Measurements from ENCODE around the gene NAA80.
A peak's percentile ranks its signal among the peaks of the same experiment; 100 is the strongest.
"Not testable (repeated sequence)": the region's sequence is repeated elsewhere in the genome, so short reads cannot be mapped to it uniquely, and the experiment has no call there.

NAA80 gene

DNA sequence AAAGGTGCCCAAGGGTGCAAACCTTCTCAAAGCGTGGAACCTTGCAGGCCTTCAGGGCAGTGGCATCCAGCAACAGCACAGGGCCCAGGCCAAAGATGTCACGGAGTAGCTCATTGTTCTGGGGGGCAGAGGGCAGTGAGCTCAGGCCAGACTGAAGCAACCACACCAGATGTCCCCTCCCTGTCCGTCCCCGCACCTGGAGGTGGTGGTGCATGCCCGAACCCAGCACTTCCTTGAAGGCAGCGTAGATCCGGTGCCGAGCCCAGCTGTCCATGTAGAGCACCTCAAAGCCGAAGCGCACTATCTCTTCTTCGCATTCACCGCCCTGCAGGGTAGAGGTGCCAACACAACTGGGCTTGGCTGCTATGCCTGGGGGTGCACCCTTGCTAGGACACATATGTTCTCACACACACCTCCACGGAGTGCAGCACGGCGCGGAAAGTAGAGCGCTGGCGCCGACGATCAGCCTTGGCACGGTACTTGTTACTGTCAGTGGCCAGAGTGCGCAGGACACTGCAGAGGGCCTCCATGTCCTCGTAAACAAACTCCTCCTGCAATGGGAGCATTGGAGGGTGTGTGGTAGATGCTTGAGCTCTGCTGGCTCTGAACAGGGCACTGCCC lies 10.7 kb downstream of the NAA80 start:
- no peak for DNase-seq

GRCh38 chr3:50287262-50287661 lies 11.9 kb downstream of the NAA80 start:
- DNase-seq, result no peak

- no peak for DNase-seq
Measured at GRCh38 chr3:50286322-50287227, 12.6 kb downstream of the NAA80 start.

DNA sequence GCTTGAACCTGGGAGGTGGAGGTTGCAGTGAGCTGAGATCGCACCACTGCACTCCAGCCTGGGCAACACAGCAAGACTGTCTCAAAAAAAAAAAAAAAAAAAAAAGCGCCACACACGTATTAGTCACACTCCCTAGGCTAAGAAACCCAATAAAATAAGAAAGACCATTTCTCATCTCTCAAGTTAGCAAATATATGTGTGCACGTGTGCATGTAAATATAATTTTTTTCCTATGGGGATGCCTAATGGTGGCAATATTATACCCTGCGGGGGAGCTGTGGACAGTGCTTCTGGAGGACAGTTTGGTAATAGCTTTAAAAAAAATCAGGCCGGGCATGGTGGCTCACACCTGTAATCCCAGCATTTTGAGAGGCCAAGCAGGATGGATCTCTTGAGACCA lies 15.1 kb downstream of the NAA80 start:
- not testable (repeated sequence) for DNase-seq

- DNase-seq, result no peak
Measured at GRCh38 chr3:50279255-50280016, 19.8 kb downstream of the NAA80 start.

GRCh38 chr3:50278880-50279224 lies 20.4 kb downstream of the NAA80 start, which contains the start of gene LSMEM2:
LSMEM2 (plus strand) TSS chr3:50279087; CDS start chr3:50279114, 27 bp downstream.
- DNase-seq, result no peak

GRCh38 chr3:50278123-50278879 lies 20.9 kb downstream of the NAA80 start:
- no peak for DNase-seq

GRCh38 chr3:50276762-50277101 lies 22.5 kb downstream of the NAA80 start:
- no peak for DNase-seq

DNA sequence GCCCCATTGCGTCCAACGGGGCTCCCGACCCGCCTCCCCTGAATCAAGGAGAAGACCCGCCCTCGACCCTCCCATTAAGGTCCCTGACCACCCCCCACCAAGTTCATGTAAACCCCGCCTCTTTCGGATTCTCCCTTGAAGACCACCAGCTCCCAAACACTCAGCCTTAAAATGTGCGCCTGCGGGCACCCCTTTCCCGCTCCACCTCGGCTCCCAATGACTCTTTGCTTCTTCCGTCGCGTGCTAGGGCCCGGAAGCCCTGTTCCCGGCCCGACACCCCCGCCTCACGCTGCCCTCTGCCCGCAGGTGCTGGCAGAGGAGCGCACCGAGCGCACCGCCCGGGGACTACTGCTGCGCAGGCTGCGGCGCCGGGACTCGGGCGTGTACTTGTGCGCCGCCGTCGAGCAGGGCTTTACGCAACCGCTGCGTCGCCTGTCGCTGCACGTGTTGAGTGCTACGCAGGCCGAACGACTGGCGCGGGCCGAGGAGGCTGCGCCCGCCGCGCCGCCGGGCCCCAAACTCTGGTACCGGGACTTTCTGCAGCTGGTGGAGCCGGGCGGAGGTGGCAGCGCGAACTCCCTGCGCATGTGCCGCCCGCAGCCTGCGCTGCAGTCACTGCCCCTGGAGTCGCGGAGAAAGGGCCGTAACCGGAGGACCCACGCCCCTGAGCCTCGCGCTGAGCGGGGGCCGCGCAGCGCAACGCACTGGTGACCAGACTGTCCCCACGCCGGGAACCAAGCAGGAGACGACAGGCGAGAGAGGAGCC lies 23.0 kb downstream of the NAA80 start:
- DNase-seq, result no peak

GRCh38 chr3:50275141-50275995 lies 23.8 kb downstream of the NAA80 start:
- DNase-seq, result no peak

DNA sequence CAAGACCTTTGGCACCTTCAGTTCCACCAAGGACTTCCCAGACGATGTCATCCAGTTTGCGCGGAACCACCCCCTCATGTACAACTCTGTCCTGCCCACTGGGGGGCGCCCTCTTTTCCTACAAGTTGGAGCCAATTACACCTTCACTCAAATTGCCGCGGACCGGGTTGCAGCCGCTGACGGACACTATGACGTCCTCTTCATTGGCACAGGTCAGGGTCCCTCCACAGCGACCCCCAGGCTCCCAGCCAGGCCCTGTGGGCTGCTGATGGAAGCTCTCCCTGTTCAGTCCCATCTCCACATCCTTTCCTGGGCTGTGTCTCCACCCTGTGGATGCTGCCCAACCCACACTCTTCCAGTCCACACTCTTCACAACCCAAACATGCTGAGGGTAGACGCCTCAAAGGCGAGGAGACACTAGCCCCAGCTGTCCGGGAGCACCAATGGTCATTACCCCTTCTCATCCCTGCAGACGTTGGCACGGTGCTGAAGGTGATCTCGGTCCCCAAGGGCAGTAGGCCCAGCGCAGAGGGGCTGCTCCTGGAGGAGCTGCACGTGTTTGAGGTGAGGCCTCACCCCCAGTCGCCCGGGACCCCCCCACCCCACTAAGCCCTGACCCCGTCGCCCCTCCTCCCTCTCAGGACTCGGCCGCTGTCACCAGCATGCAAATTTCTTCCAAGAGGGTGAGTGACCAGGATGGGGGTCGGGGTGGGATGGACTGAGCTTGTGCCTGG lies 24.7 kb downstream of the NAA80 start:
- DNase-seq, result peak; percentile 15 to 73

GRCh38 chr3:50273689-50274065 lies 25.5 kb downstream of the NAA80 start:
- DNase-seq, result no peak

DNA sequence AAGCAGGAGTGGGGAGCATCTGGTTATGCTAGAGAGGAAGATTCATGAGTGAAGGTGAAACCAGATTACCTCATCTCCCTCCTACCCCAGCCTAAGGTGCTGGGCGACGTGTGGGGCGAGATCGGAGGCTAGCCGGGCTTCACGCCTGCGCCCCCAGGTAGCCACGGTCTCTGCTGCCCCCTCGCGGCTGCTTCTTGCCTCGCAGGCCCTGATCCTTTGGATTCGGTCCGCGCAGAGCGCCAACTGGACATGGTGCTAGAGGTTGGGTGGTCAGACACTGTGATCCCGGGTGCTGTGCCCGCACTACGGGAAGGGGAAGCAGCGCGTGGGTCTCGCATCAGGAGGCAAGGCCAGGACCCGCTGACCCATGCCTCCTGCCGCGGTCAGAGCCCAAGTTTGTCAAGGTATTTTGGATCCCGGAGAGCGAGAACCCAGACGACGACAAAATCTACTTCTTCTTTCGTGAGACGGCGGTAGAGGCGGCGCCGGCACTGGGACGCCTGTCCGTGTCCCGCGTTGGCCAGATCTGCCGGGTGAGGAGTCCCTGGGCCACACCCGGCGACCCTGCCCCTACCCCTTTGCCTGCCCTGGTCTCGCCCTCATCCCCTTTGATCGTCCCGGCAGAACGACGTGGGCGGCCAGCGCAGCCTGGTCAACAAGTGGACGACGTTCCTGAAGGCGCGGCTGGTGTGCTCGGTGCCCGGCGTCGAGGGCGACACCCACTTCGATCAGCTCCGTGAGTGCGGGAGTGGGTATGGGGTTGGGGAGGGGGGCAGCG lies 26.1 kb downstream of the NAA80 start:
- DNase-seq, result peak; percentile 85 to 89

GRCh38 chr3:50272538-50272910 lies 26.7 kb downstream of the NAA80 start:
- not testable (repeated sequence) for DNase-seq

DNA sequence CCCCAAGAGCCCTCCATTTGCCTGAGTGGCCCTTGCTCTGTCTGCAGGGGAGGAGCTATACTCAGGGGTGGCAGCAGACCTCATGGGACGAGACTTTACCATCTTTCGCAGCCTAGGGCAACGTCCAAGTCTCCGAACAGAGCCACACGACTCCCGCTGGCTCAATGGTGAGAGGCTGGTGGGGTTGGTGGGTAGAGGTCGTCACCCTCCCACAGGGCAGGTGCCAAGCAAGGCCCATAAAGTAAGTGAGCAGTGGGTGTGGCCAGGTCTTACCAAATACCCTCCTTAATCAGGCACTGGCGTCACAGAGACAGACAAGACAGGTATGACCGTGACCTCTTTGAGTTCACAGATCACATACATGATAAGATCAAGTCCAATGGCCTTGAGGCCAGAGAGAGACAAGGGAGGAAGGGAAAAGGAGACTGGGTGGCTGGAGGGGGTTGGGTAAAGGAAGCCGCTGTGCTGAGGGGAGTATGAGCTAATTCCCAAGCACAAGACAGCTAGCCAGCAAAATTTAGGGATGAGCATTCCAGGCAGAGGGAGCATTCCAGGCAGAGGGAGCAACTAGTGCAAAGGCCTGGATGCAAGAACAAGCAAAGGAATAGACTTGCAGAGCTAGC lies 27.8 kb downstream of the NAA80 start:
- no peak for DNase-seq

- no peak for DNase-seq
Measured at GRCh38 chr3:50270422-50271224, 28.6 kb downstream of the NAA80 start.

DNA sequence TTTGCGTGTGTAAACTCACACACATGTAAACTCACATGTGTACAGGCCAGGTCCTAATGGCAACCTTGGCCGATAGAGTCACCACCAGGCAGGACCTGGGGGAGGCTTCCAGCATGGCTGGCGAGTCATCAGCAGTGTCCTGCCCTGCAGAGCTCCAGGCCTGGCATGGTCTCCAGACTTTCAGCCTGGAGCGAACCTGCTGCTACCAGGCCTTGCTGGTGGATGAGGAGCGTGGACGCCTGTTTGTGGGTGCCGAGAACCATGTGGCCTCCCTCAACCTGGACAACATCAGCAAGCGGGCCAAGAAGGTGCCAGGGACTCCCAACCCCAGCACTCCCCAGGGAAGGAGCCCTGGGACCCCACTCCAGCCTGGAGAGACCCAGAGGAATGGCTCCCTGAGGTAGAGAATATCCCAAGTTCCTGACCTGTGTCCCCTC lies 29.2 kb downstream of the NAA80 start:
- DNase-seq, result no peak

DNA sequence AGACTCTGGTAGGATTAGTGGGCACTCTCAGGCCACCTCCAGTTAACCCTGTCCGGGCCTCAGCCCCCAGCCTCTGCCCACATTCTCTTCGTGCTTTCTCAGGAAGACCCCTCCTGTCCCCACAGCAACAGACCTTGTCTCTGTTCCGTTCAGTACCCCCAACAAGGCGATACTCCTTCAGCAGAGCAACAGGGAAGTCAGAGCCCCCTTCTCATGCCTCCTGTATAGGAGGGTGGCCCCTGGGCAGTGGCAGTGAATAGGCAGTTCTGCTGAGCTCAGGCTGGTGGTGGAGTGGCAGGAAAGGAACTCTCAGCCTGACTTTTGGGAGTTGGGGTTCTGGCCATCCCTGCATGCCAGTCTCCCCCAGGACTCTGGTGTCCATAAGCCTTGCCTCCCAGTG lies 29.7 kb downstream of the NAA80 start:
- no peak for DNase-seq

Data from inflammatory macrophage (primary cell).